HEK293 (cell line): ENCODE data around the gene KIAA0753.

Experiments used
- CTCF ChIA-PET: fragments of 350-600 bp; formaldehyde crosslinking; extraction: SDS; loops from one replicate; lab custom pipeline; 2021; ENCODE audit warnings: antibody characterized with exemption; lab: Yijun Ruan, JAX
- POLR2A ChIA-PET: fragments of 300-600 bp; formaldehyde crosslinking; extraction: SDS; loops from one replicate; lab custom pipeline; 2020; ENCODE audit warnings: antibody characterized with exemption, inconsistent platforms; lab: Yijun Ruan, JAX
- H3K27ac ChIP-seq: fragments of 200-500 bp; sonication (Bioruptor generic); 2 replicates; pipeline ENCODE4 v1.5.1; 2014; ENCODE audit warnings: low read depth, low read length, control low read depth, inconsistent platforms; ENCODE audit errors: extremely low read depth
- H3K36me3 ChIP-seq, 2 experiments: fragments of 200-500 bp in 1 of 2; sonication (Bioruptor generic) in 1 of 2; 1 replicate in 1 of 2; 2 replicates in 1 of 2; pipeline ENCODE4 v1.5.1; 2014 to 2017; ENCODE audit warnings: inconsistent platforms in 2 of 2, low read length in 2 of 2; ENCODE audit not compliant: control insufficient read depth in 2 of 2, insufficient read depth in 1 of 2
- H3K4me1 ChIP-seq: fragments of 200-500 bp; sonication (Bioruptor generic); 2 replicates; pipeline ENCODE4 v1.5.1; 2014; ENCODE audit warnings: mild to moderate bottlenecking, low read length, inconsistent platforms; ENCODE audit not compliant: control insufficient read depth, insufficient read depth
- H3K4me3 ChIP-seq: 2 replicates; pipeline ENCODE4 v1.5.1; 2011; ENCODE audit warnings: low read depth, mild to moderate bottlenecking, control low read depth, low read length, moderate library complexity
- H3K9me3 ChIP-seq: fragments of 200-500 bp; sonication (Bioruptor generic); 2 replicates; pipeline ENCODE4 v1.5.1; 2014; ENCODE audit warnings: low read depth, low read length, inconsistent platforms; ENCODE audit not compliant: control insufficient read depth, insufficient read depth
- KLF10 ChIP-seq: fragments of 450-650 bp; IDR thresholded peaks from 2 replicates; pipeline ENCODE4 v1.5.1; 2018; ENCODE audit warnings: missing biosample characterization, mild to moderate bottlenecking, missing genetic modification characterization
- KLF7 ChIP-seq: fragments of 450-650 bp; formaldehyde crosslinking; IDR thresholded peaks from 2 replicates; pipeline ENCODE4 v1.5.1; 2016; ENCODE audit warnings: missing biosample characterization, missing genetic modification characterization, borderline replicate concordance
- MZF1 ChIP-seq: fragments of 450-650 bp; formaldehyde crosslinking; IDR thresholded peaks from 2 replicates; pipeline ENCODE4 v1.5.1; 2017; ENCODE audit warnings: missing biosample characterization, missing genetic modification characterization, borderline replicate concordance
- PBX3 ChIP-seq: sonication (generic); formaldehyde crosslinking; IDR thresholded peaks from 2 replicates; pipeline ENCODE4 v1.8.1; 2022; ENCODE audit warnings: mild to moderate bottlenecking, moderate library complexity, missing genetic modification reagents
- RBAK ChIP-seq: fragments of 450-650 bp; formaldehyde crosslinking; IDR thresholded peaks from 2 replicates; pipeline ENCODE4 v1.5.1; 2016; ENCODE audit warnings: missing biosample characterization, missing genetic modification characterization
- TRIM28 ChIP-seq: IDR thresholded peaks from 2 replicates; pipeline ENCODE4 v1.6.1; 2011; ENCODE audit warnings: low read length, control low read depth, borderline replicate concordance
- ZBTB49 ChIP-seq: fragments of 450-650 bp; formaldehyde crosslinking; IDR thresholded peaks from 2 replicates; pipeline ENCODE4 v1.5.1; 2016; ENCODE audit warnings: missing biosample characterization, missing genetic modification characterization, low read depth
- ZNF121 ChIP-seq: fragments of 450-650 bp; formaldehyde crosslinking; IDR thresholded peaks from 2 replicates; pipeline ENCODE4 v1.5.1; 2016; ENCODE audit warnings: missing biosample characterization, missing genetic modification characterization
- ZNF157 ChIP-seq: fragments of 450-650 bp; formaldehyde crosslinking; IDR thresholded peaks from 2 replicates; pipeline ENCODE4 v1.5.1; 2016; ENCODE audit warnings: missing biosample characterization, missing genetic modification characterization
- ZNF16 ChIP-seq: fragments of 450-650 bp; formaldehyde crosslinking; IDR thresholded peaks from 2 replicates; pipeline ENCODE4 v1.5.1; 2016; ENCODE audit warnings: low read depth, missing biosample characterization, missing genetic modification characterization
- ZNF24 ChIP-seq: fragments of 450-650 bp; formaldehyde crosslinking; IDR thresholded peaks from 2 replicates; pipeline ENCODE4 v1.5.1; 2016; ENCODE audit warnings: missing biosample characterization, missing genetic modification characterization
- ZNF514 ChIP-seq: fragments of 450-650 bp; formaldehyde crosslinking; IDR thresholded peaks from 2 replicates; pipeline ENCODE4 v1.5.1; 2016; ENCODE audit warnings: missing biosample characterization, missing genetic modification characterization
- ZNF549 ChIP-seq: fragments of 450-650 bp; IDR thresholded peaks from 2 replicates; pipeline ENCODE4 v1.5.1; 2018; ENCODE audit warnings: missing biosample characterization, missing genetic modification characterization, mild to moderate bottlenecking, inconsistent platforms, moderate library complexity
- ZNF560 ChIP-seq: fragments of 450-650 bp; formaldehyde crosslinking; IDR thresholded peaks from 2 replicates; pipeline ENCODE4 v1.5.1; 2017; ENCODE audit warnings: missing biosample characterization, missing genetic modification characterization, borderline replicate concordance
- ZNF580 ChIP-seq: fragments of 450-650 bp; formaldehyde crosslinking; IDR thresholded peaks from 2 replicates; pipeline ENCODE4 v1.5.1; 2016; ENCODE audit warnings: missing biosample characterization, missing genetic modification characterization
- ZNF585B ChIP-seq: fragments of 450-650 bp; formaldehyde crosslinking; IDR thresholded peaks from 2 replicates; pipeline ENCODE4 v1.5.1; 2016; ENCODE audit warnings: missing biosample characterization, missing genetic modification characterization
- ZNF623 ChIP-seq: fragments of 450-650 bp; formaldehyde crosslinking; IDR thresholded peaks from 2 replicates; pipeline ENCODE4 v1.5.1; 2016; ENCODE audit warnings: missing biosample characterization, missing genetic modification characterization
- ZNF624 ChIP-seq: fragments of 450-650 bp; formaldehyde crosslinking; IDR thresholded peaks from 2 replicates; pipeline ENCODE4 v1.5.1; 2017; ENCODE audit warnings: missing biosample characterization, missing genetic modification characterization
- ZNF660 ChIP-seq: fragments of 450-650 bp; IDR thresholded peaks from 2 replicates; pipeline ENCODE4 v1.5.1; 2018; ENCODE audit warnings: missing biosample characterization, mild to moderate bottlenecking, missing genetic modification characterization
- ZNF677 ChIP-seq: fragments of 450-650 bp; IDR thresholded peaks from 2 replicates; pipeline ENCODE4 v1.5.0; 2018; ENCODE audit warnings: missing biosample characterization, mild to moderate bottlenecking, missing genetic modification characterization, moderate library complexity
- ZNF692 ChIP-seq: fragments of 450-650 bp; formaldehyde crosslinking; IDR thresholded peaks from 2 replicates; pipeline ENCODE4 v1.5.1; 2016; ENCODE audit warnings: missing biosample characterization, missing genetic modification characterization
- ZNF707 ChIP-seq: fragments of 450-650 bp; formaldehyde crosslinking; IDR thresholded peaks from 2 replicates; pipeline ENCODE4 v1.5.1; 2016; ENCODE audit warnings: missing biosample characterization, missing genetic modification characterization
- ZNF76 ChIP-seq: fragments of 450-650 bp; formaldehyde crosslinking; IDR thresholded peaks from 2 replicates; pipeline ENCODE4; 2016; ENCODE audit warnings: low read depth, missing biosample characterization, missing genetic modification characterization, borderline replicate concordance
- ZNF785 ChIP-seq: fragments of 450-650 bp; formaldehyde crosslinking; IDR thresholded peaks from 2 replicates; pipeline ENCODE4 v1.5.1; 2016; ENCODE audit warnings: missing biosample characterization, missing genetic modification characterization
- ZSCAN5A ChIP-seq: fragments of 450-650 bp; formaldehyde crosslinking; IDR thresholded peaks from 2 replicates; pipeline ENCODE4 v1.5.1; 2016; ENCODE audit warnings: missing biosample characterization, missing genetic modification characterization
- ZXDB ChIP-seq: fragments of 450-650 bp; formaldehyde crosslinking; IDR thresholded peaks from 2 replicates; pipeline ENCODE4 v1.5.1; 2016; ENCODE audit warnings: missing biosample characterization, missing genetic modification characterization

Gene KIAA0753

GRCh38 chr17:6630390-6630789 is 10.1 kb downstream of the KIAA0753 start (continued):
- TF ChIP-seq ZSCAN5A (tag by site-specific recombination) (no peak), ZBTB49 (tag by site-specific recombination) (no peak), ZNF785 (tag by site-specific recombination) (no peak), MZF1 (tag by site-specific recombination) (no peak), ZNF692 (tag by site-specific recombination) (no peak), ZNF660 (tag by site-specific recombination) (no peak)
- TF ChIP-seq, all 188 proteins: peak for 0

- no peak overlapping the region for H3K27ac ChIP-seq
- ChIA-PET CTCF (no interaction called here), POLR2A (no interaction called here)
- peaks cover 76 to 94% of the 10 kb centered on the region in 2 experiments for H3K36me3 ChIP-seq
- no peaks in the 10 kb centered on the region for H3K9me3 ChIP-seq
- TF ChIP-seq ZNF560 (tag by site-specific recombination) (no peak), ZNF76 (tag by site-specific recombination) (no peak), ZNF121 (tag by site-specific recombination) (no peak), KLF7 (tag by site-specific recombination) (no peak), ZNF707 (tag by site-specific recombination) (no peak), ZNF157 (tag by site-specific recombination) (no peak), ZXDB (tag by site-specific recombination) (no peak), ZNF624 (tag by site-specific recombination) (no peak), RBAK (tag by site-specific recombination) (no peak), PBX3 (no peak), ZNF677 (tag by site-specific recombination) (no peak), ZNF16 (no peak), ZNF580 (tag by site-specific recombination) (no peak), ZNF24 (tag by site-specific recombination) (no peak), ZNF585B (tag by site-specific recombination) (no peak), ZNF514 (tag by site-specific recombination) (no peak), KLF10 (tag by site-specific recombination) (no peak), TRIM28 (no peak), ZNF549 (tag by site-specific recombination) (no peak), ZNF623 (tag by site-specific recombination) (no peak)
- H3K4me1 ChIP-seq: no peaks in the 10 kb centered on the region
- H3K4me3 ChIP-seq: no peak overlapping the region
These were observed 13.5 kb downstream of the KIAA0753 start for GRCh38 chr17:6627019-6627418.
